HG02870 (cell line): ENCODE results near the gene CYB5A.
A peak's percentile ranks its signal among the peaks of the same experiment; 100 is the strongest.
"Not testable (repeated sequence)": the region's sequence is repeated elsewhere in the genome, so short reads cannot be mapped to it uniquely, and the experiment has no call there.

Source experiments
- ATAC-seq: cut with Tn5 transposase; IDR thresholded peaks from one replicate; pipeline ENCODE4 v1.9.1; 2021; ENCODE audit warnings: mild to moderate bottlenecking, moderate library complexity; ENCODE audit not compliant: unreplicated experiment

CYB5A gene

GRCh38 chr18:74291771-74292540, at the start of gene CYB5A:
TSS of gene CYB5A (minus strand) at chr18:74291963. CDS start at chr18:74291875, 88 bp downstream.
- peak; percentile 99 for ATAC-seq

- no peak for ATAC-seq
Observed at GRCh38 chr18:74337912-74338309, 46.1 kb upstream of the CYB5A start.

- no peak for ATAC-seq
Observed at GRCh38 chr18:74337155-74337911, 45.6 kb upstream of the CYB5A start.

- no peak for ATAC-seq
Observed at GRCh38 chr18:74336656-74337055, 44.9 kb upstream of the CYB5A start.

- peak; percentile 84 for ATAC-seq
Observed at GRCh38 chr18:74334242-74334893, 42.6 kb upstream of the CYB5A start.

DNA sequence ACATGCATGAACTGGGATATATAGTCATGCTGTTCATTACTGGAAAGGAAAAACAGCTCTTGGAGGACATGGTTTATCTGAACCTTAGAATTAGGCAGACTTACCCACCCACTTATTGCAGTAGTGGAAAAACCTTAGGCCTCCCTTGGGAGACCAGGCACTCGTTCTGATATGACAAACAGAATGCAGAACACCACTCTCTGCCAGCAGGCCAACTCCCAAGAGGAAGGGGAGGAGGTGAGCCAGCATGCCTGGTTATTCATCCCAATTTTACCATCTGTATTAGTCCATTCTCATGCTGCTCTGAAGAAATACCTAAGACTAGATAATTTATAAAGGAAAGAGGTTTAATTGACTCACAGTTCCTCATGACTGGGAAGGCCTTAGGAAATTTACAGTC, 41.3 kb upstream of the CYB5A start:
- ATAC-seq: no peak

DNA sequence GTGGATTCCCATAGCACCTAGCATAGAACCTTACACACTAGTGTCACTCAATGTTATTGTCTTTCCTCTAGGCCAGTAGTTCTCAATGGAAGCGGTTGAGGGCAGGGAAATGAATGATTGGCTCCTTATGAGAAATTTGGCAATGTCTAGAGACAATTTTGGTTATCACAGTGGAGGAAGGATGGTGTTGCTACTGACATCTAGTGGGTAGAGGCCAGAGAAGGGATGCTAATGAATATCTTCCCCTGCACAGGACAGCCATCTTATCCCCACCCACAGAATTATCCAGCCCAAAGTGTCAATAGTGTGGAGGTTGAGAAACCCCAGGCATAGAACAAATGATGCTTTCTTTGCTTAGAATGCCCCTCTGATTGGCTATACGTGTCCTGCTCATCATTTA, 39.6 kb upstream of the CYB5A start:
- ATAC-seq: no peak

DNA sequence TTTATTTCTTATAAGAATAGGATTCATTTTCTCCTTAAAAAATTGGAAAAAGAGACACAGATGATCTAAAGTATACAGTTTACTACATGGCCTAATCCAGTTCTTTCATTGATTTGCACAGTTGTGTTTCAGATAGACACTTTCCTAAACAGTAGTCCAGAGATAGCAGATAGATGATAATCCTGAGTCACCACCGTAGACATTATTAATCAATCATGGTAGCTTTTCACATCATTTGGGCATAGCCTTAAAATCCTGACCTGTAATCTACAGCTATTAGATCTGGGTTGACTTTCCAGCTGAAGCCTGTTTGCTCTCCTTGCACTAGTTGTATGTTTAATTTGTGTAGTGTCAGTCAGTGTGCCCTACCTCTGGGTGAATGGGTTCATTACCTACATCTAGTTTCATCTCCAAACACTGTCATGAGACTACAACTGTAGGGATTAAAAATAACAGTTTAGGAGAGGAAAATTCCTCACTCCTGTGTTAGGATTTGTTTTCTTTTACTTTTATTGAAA, 38.0 kb upstream of the CYB5A start:
- ATAC-seq: no peak

DNA sequence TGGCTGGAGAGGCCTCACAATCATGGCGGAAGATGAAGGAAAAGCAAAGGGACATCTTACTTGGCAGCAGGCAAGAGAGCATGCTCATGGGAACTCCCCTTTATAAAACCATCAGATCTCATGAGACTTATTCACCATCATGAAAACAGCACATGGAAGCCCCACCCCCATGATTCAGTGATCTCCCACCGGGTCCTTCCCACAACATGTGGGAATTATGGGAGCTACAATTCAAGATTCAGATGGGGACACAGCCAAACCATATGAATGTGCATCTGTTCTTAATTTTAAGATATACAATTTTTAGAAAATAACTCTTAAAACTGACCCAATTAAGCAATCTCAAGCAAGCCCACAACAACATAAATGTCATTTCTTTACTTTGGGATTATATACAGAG, 36.4 kb upstream of the CYB5A start:
- ATAC-seq: no peak

DNA sequence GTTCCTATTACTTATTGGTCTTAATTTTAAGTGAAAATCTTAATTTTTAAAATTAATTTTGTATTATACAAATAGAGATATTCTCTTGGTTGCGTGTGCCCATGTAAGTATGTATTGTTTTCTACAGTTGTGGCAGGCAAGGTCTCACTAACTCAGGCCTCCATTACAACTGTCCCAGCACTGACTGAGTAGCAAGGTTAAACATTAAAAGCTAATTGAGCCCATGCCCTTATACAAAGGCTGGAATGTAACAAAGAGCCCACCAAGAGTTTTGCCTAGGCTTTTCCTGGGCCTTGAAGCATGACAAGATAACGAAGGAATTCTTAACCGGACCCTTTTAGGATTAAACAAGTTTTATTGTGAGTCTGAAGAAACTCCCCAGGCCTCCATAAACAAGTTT, 35.0 kb upstream of the CYB5A start:
- not testable (repeated sequence) for ATAC-seq

- ATAC-seq: no peak
Observed at GRCh38 chr18:74326231-74326630, 34.5 kb upstream of the CYB5A start.

- no peak for ATAC-seq
Observed at GRCh38 chr18:74316257-74317170, 24.8 kb upstream of the CYB5A start.

GRCh38 chr18:74315464-74316256, 23.9 kb upstream of the CYB5A start, which contains the start of gene C18orf63:
TSS of gene C18orf63 (plus strand) at chr18:74315839. CDS start at chr18:74317866, 2,027 bp downstream.
- no peak for ATAC-seq

- no peak for ATAC-seq
Observed at GRCh38 chr18:74314759-74315463, 23.1 kb upstream of the CYB5A start.

- no peak for ATAC-seq
Observed at GRCh38 chr18:74311000-74311399, 19.2 kb upstream of the CYB5A start.

DNA sequence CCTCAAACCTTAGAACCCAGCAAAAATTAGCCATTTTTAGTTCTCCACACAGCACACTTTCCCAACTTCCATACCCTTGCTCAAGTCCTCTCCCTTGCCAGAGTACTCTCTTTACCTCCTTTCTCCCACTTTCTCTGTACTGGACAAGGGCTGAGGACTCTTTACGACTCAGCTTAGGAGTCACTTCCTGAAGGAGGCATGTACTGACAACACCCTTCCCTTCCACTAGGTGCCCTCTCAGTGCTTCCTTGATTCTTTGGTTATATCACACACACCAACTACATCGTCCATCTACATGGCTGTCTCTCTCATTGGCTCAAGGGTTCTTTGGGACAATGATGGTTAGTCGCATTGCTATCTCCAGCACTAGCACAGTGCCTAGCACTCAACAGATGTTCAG, 18.6 kb upstream of the CYB5A start:
- ATAC-seq: no peak

GRCh38 chr18:74303936-74304335, 12.2 kb upstream of the CYB5A start:
- ATAC-seq: peak; percentile 22

DNA sequence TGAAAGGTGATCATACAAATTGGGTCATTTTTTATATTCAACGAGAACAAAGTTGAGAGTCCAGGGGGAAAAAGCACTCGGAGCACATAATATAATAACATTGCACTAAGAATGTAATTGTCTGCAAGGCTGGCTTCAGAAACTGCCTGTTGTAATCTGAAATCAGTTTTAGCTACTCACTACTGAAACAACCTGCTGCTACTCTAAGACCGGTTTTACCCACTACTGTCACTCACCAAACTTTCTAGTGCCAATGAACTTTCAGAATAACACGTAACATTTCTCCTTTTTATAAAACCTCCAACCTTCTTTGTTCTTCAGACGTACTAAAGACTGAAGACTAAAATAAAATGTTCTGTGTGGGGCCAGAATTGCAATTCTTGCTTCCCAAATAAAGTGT, 11.5 kb upstream of the CYB5A start:
- ATAC-seq: peak; percentile 72

- ATAC-seq: no peak
Observed at GRCh38 chr18:74299746-74300145, 8.0 kb upstream of the CYB5A start.
